Stimulated activated CD4-positive, alpha-beta T cell treated with anti-CD3 and anti-CD28 coated beads, Interleukin-1b, Interleukin-23, amount 100 ng/mL, for 24 hours (primary cell): ENCODE data around the gene C16orf89.
"Not testable (repeated sequence)": the region's sequence is repeated elsewhere in the genome, so short reads cannot be mapped to it uniquely, and the experiment has no call there.

Experiments
- DNase-seq, 4 experiments: peaks; one replicate each; pipeline ENCODE4 v3.0.0-alpha.2; 2020; ENCODE audit warnings: low read depth in 4 of 4, low spot score in 1 of 4

C16orf89 gene

GRCh38 chr16:5065813-5066212 is at the start of gene C16orf89:
Gene C16orf89 (minus strand): TSS chr16:5065956. CDS start chr16:5065908, 48 bp downstream.
- DNase-seq: no peak

GRCh38 chr16:5110933-5111332 is 45.2 kb upstream of the C16orf89 start:
- not testable (repeated sequence) for DNase-seq

- DNase-seq: no peak
These were observed 42.9 kb upstream of the C16orf89 start for GRCh38 chr16:5108505-5109158.

- not testable (repeated sequence) for DNase-seq
These were observed 39.3 kb upstream of the C16orf89 start for GRCh38 chr16:5105039-5105438.

GRCh38 chr16:5103296-5104032 is 37.7 kb upstream of the C16orf89 start:
- DNase-seq: not testable (repeated sequence)

GRCh38 chr16:5099174-5099573 is 33.4 kb upstream of the C16orf89 start:
- DNase-seq: not testable (repeated sequence)

GRCh38 chr16:5098221-5099159 is 32.7 kb upstream of the C16orf89 start:
- DNase-seq: peak; percentile 35 to 90 (median 54)

- peak; percentile 88 to 94 (median 93) for DNase-seq
These were observed 31.9 kb upstream of the C16orf89 start, which contains the start of gene EEF2KMT for GRCh38 chr16:5097470-5098220. Gene EEF2KMT (minus strand): TSS chr16:5097795. CDS start chr16:5097739, 56 bp downstream.

GRCh38 chr16:5097061-5097469 is 31.3 kb upstream of the C16orf89 start:
- DNase-seq: peak in 1 of 4 experiments; percentile 13

- DNase-seq: not testable (repeated sequence)
These were observed 30.8 kb upstream of the C16orf89 start for GRCh38 chr16:5096437-5097060.

- not testable (repeated sequence) for DNase-seq
These were observed 29.5 kb upstream of the C16orf89 start for GRCh38 chr16:5095145-5095830.

- not testable (repeated sequence) for DNase-seq
These were observed 28.0 kb upstream of the C16orf89 start for GRCh38 chr16:5093746-5094145.

- DNase-seq: not testable (repeated sequence)
These were observed 27.3 kb upstream of the C16orf89 start for GRCh38 chr16:5093081-5093480.

- DNase-seq: not testable (repeated sequence)
These were observed 24.8 kb upstream of the C16orf89 start for GRCh38 chr16:5090592-5090991.

GRCh38 chr16:5089911-5090555 is 24.3 kb upstream of the C16orf89 start:
- DNase-seq: not testable (repeated sequence)

- not testable (repeated sequence) for DNase-seq
These were observed 23.2 kb upstream of the C16orf89 start for GRCh38 chr16:5088936-5089335.

GRCh38 chr16:5088086-5088790 is 22.5 kb upstream of the C16orf89 start:
- DNase-seq: not testable (repeated sequence)

- not testable (repeated sequence) for DNase-seq
These were observed 20.0 kb upstream of the C16orf89 start for GRCh38 chr16:5085716-5086115.
